ENCODE data around the gene SLIT3. TPM values are rescaled to one million over a fixed set of nuclear protein-coding genes. Genes with fewer than 3 reads are reported as not detected.

The SLIT3 gene
- total and polyA plus RNA-seq, 2 donors (not counting 3 experiments of a cell fraction or from before 2014, with no cell fraction given), result 0.90 to 1.0 TPM

GRCh38 chr5:168670881-168671575 is 629.9 kb downstream of the SLIT3 start:
- Histone ChIP-seq H2AFZ (ENCODE audit: low read depth, low read length) (no peak overlapping the region), H4K20me1 (replicated peaks; ENCODE audit: control insufficient read depth, extremely low read depth, insufficient read depth, low read length) (no peaks in the 10 kb centered on the region), H3K4me1 (ENCODE audit: control insufficient read depth, extremely low read depth, insufficient read depth, low read length) (no peaks in the 10 kb centered on the region), H3K27me3 (ENCODE audit: control insufficient read depth in 2 of 2, insufficient read depth in 2 of 2, low read length in 2 of 2) (no peaks in the 10 kb centered on the region), H3K9me1 (replicated peaks; ENCODE audit: control insufficient read depth, extremely low read depth, insufficient read depth, low read length) (no peaks in the 10 kb centered on the region), H3K79me2 (ENCODE audit: control insufficient read depth, insufficient read depth, low read length) (no peaks in the 10 kb centered on the region), H3K27ac (ENCODE audit: insufficient read depth, low read depth, low read length) (no peak overlapping the region), H3K36me3 (ENCODE audit: control insufficient read depth in 2 of 2, extremely low read depth in 1 of 2, insufficient read depth in 2 of 2, low read length in 2 of 2) (no peaks in the 10 kb centered on the region), H3K9me3 (replicated peaks; ENCODE audit: control insufficient read depth, insufficient read depth, low read length) (no peaks in the 10 kb centered on the region), H3K4me2 (ENCODE audit: insufficient read depth, low read length) (no peak overlapping the region), H3K9ac (replicated peaks; ENCODE audit: extremely low read depth, insufficient read depth, low read length) (no peak overlapping the region), H3K4me3 (replicated peaks in 1 of 3; ENCODE audit: insufficient read depth in 1 of 3, low read depth in 1 of 3, low read length in 3 of 3) (no peak overlapping the region)
- ChIA-PET POLR2A (no interaction called here), CTCF (no interaction called here)
- no peak for DNase-seq (ENCODE audit: low read depth, low spot score)
- TF ChIP-seq POLR2AphosphoS5 (IDR thresholded peaks at IDR 0.05; ENCODE audit: insufficient read depth, low read depth, low read length), result no peak
- no peak for TF ChIP-seq POLR2A (IDR thresholded peaks at IDR 0.05; ENCODE audit: low read depth, low read length)
- no peak for TF ChIP-seq MYC (IDR thresholded peaks at IDR 0.05; ENCODE audit: low read depth, low read length)
- TF ChIP-seq EZH2 (IDR thresholded peaks at IDR 0.05; ENCODE audit: borderline replicate concordance, low read depth, low read length, severe bottlenecking), result no peak
- no peak for TF ChIP-seq JUN (IDR thresholded peaks at IDR 0.05; ENCODE audit: borderline replicate concordance, insufficient read depth, insufficient read length, low read depth)
- TF ChIP-seq CTCF (IDR thresholded peaks at IDR 0.05; ENCODE audit: extremely low read depth in 1 of 2, insufficient read depth in 1 of 2, low read depth in 1 of 2, low read length in 2 of 2), result no peak
- FAIRE-seq, result no peak
- intact Hi-C loops (cut with micrococcal nuclease) (no loop called here), dilution Hi-C loops (cut with MboI; ENCODE audit: extremely low pct_ligation_motif_present, low sequenced_read_pairs) (no loop called here)
- no TSS peak for BruUV-seq (replicated peaks)
